NCI-H510A (cell line): ENCODE data around the gene NUDCD3.
"Not testable (repeated sequence)": the region's sequence is repeated elsewhere in the genome, so short reads cannot be mapped to it uniquely, and the experiment has no call there.

Experiments
- DNase-seq: peaks from one replicate; lab custom pipeline; 2025; lab: John Stamatoyannopoulos, UW

Gene NUDCD3

GRCh38 chr7:44447874-44448425 lies 42.5 kb downstream of the NUDCD3 start:
- DNase-seq, result no peak

DNA sequence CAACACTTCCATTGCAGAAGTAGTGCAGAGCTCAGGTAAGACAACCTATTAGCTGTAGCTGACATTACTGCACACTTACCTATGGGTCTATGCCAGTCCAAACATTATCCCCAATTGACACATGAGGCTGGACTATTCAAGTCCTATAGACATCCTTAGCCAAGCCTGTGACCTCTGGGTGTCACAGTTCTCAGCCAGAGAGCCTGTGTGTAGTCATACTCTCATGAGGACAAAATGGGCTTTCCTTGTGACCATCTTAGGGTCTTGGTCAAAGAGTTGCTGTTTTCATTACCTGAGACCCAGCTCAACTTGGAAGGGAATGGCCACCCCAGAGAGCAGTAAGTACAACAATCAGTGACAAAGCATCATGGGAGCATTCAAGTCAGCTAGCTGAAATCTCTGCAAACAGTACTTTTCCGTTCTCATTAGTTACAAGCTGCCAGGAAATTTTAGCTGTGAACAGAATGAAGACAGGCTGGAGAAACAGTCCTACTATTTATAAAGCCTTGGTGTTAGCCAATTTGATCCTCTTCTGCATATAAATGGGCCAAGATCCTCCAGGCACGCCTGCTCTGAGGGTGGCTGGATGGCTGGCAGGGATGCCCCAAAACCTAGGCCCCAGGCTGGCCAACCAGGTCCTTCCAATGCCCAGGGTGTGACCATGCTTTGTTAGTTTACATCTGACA lies 44.3 kb downstream of the NUDCD3 start:
- DNase-seq, result no peak

- DNase-seq, result no peak
These were observed 49.4 kb downstream of the NUDCD3 start for GRCh38 chr7:44441079-44441478.

DNA sequence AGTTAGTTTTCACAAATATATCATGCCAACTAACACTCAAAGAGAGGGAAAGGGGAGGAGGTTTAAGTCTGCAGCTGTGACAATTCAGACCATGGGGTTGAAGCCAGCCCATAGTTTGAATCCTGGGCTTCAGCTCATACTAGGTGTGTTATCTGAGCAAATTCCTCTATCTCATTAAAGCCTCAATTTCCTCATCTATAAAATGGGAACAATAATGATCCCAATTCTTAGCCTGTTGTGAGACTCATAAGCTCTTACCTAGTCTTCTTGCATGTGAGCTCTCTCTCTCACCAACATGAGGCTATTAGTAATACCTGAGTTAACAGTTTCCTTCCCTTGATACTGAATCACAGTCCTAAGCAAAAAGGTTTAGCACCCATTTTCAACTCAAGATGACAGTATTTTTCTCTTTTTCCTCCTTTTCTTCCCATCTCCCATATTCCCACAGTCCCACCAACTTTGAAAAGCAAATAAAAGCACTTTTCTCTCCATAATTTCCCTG lies 49.8 kb downstream of the NUDCD3 start:
- no peak for DNase-seq

- no peak for DNase-seq
These were observed 50.5 kb downstream of the NUDCD3 start for GRCh38 chr7:44439926-44440325.

GRCh38 chr7:44438816-44439215 lies 51.6 kb downstream of the NUDCD3 start:
- DNase-seq, result no peak

DNA sequence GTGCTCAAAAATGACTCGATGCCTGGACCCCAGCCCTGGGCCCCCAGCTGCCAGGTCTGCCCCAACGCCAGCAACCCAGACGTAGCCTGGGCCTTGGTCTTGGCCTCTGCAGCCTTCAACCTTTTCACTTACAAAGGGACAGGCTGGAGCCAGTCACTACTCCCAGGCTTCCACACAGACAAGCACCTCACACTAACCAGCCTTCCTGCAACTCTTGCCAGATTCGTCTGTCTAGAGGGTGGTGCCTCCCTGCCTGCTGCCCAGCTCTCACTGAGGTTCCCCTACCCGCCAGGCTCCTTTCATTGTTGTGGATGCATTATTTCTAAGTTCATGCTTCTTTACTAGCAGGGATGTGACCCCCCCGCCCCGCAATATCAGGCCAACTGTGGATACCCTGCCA lies 56.3 kb downstream of the NUDCD3 start:
- DNase-seq, result no peak

DNA sequence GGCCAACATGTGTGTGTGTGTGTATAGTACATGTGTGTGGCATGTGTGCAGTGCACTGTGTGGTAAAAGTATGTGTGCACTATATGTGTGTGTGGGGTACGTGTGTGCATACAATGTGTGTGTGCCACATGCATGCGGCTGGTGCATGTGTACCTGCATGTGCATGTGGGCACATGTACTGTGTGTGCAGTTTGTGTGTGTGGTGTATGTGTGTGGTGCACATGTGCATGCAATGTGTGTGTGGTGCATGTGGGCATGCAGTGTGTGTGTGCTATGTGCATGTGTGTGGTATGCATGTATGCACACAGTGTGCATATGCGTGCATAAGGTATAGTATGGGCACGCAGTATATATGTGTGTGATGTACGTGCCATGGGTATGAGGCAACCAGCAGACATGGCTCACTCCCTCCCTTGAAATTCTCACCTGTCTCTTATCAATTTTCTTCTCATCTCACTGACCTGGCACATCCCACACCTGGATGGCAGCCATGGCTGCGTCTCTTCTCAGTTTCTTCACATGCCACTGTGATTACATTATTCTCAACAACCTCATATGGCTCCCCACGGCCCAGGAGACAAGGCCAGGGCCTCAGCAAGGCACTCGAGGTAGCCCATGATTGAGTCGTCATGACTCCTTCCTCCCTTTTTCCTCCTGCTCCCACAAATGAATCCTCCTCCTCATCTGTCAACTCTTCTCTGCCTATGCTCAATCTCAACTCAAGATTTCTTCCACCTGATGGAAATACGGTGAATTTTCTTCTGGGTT lies 57.0 kb downstream of the NUDCD3 start:
- no peak for DNase-seq

DNA sequence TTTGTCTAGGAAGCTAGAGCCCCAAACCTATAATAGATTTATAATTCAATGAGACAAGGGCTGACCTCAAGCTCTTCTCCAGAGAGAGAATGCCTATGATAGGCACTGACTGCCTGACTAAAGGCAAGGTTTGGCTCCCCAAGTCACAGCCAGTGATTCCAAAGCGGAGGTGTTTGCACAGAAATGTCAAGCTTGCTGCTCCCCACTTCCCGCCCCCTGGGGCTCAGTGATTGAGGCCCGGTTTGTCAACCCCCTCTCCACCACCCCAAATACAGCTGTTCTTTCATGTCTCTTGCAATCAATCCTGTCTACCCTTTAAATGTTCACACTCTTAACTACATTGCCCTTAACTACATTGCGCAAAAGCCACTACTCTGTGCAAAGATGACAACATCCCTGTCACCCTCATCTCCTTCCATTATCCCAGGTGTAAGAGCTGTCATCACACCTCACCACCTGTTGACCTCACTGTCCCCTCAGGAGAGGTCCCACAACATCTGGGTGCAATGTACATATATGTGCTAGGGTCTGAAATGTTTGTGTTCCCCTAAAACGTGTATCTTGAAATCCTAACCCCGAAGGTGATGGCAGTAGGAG lies 58.0 kb downstream of the NUDCD3 start:
- DNase-seq, result no peak

DNA sequence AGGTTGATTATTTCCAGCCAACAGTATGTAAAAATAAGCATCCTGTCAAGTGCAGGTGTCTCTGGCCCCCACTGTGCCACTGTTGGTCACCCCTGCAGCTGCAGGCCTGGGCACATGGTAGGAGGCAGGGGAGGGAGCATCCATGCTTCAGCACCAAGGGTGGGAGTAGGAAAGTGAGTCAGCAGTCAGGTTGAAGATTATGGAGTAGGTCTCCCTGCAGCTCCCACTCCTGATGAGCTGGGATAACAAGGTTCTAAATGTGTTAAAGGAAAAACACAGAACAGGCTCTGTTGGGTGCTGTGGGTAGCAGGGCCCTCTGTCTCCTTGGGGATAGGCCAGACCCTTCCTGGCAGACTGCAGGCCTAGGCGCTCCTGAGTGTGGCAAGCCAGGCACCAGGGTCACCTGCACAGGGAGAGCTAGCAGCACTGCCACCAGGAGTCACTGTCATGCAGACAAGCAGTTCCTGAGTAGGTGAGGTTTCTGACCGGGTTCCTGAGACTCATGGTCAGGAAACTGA lies 59.3 kb downstream of the NUDCD3 start:
- DNase-seq, result peak; percentile 16

DNA sequence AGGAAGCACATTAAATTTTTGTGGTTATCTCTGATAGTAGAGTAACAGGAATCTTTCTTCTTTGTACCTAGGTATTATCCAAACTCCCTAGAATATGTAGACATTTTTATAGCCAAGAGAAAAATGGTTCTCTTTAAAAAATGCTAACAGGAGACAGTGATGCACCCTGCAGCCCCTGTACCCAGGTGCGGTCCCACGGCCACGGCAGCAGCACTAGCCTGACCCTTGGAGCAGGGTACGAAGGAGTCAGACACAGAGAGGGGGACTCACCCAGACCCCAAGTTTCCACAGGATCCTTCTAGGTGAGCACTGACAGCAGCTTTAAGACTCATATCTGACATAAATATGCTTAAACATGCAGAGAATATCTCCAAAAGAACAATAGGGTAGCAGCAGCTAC lies 60.4 kb downstream of the NUDCD3 start:
- no peak for DNase-seq

DNA sequence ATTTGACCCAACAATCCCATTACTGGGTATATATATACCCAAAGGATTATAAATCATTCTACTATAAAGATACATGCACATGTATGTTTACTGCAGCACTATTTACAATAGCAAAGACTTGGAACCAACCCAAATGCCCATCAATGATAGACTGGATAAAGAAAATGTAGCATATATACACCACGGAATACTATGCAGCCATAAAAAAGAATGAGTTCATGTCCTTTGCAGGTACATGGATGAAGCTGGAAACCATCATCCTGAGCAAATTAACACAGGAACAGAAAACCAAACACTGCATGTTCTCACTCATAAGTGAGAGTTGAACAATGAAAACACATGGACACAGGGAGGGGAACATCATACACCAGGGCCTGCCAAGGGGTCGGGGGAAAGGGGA lies 65.7 kb downstream of the NUDCD3 start:
- DNase-seq, result not testable (repeated sequence)

GRCh38 chr7:44416941-44417340 lies 73.5 kb downstream of the NUDCD3 start:
- no peak for DNase-seq

GRCh38 chr7:44415510-44415909 lies 74.9 kb downstream of the NUDCD3 start:
- no peak for DNase-seq

GRCh38 chr7:44415047-44415446 lies 75.4 kb downstream of the NUDCD3 start:
- no peak for DNase-seq

GRCh38 chr7:44411306-44411705 lies 79.2 kb downstream of the NUDCD3 start:
- DNase-seq, result no peak

GRCh38 chr7:44408596-44408995 lies 81.9 kb downstream of the NUDCD3 start:
- no peak for DNase-seq

DNA sequence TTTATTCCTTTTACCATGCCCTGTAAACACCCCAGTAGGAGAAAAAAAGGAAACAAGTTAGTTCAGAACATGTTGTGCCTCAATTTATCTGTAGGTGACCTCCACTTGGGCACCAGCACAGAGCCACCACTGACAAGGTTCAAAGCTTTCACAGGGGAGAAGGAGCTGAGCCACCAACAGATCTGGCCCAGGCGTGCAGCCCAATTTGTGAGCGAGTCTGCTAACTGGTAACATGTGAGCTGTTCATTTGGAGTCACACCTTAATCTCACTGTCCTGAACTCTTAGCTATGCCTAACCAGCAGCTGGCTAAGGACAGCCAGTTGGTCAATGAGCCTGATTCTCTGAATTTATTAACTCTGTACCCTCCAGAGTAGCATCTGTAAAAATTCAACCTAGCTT lies 86.7 kb downstream of the NUDCD3 start:
- DNase-seq, result no peak

DNA sequence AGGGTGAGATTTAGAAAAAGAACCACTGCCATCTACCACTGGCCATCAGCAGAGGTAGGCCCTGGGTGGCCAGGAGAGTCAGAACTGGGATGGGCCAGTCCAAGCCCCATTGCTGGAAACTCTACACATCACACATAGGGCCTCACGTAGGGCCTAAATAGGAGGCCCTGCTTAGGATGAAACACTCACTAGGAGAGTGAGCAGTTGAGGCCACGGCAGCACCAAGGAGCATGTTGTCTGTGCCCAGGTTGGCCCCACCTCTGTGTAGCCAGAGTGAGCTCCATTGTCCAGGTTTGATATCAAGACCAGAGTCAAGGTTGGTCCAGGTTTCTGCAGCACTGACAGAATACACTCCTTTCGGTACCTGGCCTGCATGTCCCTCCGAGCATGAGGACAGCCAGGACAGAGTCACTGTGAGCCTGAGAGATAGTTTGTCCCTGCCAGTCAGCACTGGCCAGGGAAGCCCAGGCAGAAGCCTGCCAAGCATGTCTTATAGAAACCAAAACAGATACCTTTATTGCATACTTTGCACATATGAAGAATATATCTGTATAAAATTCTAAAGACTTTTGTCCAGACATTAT lies 87.2 kb downstream of the NUDCD3 start:
- no peak for DNase-seq

- no peak for DNase-seq
These were observed 87.9 kb downstream of the NUDCD3 start for GRCh38 chr7:44402401-44403060.

DNA sequence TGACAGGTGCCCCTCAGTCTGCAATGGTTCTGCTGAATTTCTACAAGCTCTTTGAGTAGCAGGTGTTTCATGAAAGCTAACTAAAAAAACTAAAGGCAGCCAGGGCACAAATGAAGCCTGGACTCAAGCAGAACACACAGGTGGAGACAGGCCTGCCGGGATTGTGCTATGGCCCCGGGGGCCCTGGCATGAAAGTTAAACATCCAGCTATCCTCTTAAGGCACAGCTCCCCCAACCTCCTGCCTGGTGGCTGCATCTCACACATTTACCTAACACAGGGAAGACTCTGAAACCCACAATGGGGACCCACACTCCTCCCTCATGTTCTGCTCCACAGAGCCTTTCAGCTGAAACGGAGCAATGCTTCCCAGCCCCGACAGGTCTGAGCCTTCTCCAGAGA lies 88.8 kb downstream of the NUDCD3 start:
- DNase-seq, result no peak
